NCI-H1417 treated with DMSO at 0.1 percent for 48 hours (cell line): ENCODE measurements around the gene STARD6.
"Not testable (repeated sequence)": the region's sequence is repeated elsewhere in the genome, so short reads cannot be mapped to it uniquely, and the experiment has no call there.

Experiments used
- DNase-seq: peaks from one replicate; lab custom pipeline; 2025; lab: John Stamatoyannopoulos, UW

The STARD6 gene

DNA sequence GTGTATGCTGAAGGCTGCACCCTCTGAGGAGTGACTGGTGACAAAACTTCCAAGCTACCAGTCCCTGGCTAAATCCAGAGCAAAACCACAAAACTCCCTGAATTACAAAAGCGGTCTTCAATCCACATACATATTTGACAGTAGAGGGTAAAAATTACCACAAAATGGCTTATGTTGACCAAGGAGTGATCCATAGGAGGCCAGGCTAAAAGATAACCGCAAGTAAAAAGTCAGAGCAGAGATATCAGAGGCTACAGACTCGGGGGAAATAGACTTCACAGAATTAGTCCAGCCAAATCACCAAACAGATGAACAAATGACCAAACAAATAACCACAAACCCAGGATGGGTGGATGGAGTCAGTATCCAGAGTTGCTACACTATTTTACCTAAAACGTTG is 19.4 kb downstream of the STARD6 start:
- DNase-seq: no peak

DNA sequence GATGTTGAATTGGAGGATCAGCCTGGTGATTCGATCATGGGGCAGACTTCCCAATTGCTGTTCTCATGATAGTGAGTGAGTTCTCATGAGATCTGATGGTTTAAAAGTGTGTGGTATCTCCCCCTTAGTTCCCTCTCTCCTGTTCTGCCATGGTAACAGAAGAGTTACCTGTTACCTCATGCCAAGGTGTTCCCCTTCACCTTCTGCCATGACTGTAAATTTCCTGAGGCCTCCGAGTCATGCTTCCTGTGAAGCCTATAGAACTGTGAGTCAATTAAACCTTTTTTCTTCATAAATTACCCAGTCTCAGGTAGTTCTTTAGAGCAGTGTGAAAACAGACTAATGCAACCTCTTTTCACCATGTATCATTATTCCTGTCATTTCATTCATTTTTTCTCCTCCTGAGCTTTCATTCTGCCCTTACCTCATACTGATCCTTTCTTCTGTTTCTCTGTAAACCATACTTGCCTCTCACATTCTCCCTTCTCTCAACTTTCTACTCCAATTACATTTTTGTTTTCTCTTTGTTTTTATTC is 22.0 kb downstream of the STARD6 start:
- DNase-seq: no peak

DNA sequence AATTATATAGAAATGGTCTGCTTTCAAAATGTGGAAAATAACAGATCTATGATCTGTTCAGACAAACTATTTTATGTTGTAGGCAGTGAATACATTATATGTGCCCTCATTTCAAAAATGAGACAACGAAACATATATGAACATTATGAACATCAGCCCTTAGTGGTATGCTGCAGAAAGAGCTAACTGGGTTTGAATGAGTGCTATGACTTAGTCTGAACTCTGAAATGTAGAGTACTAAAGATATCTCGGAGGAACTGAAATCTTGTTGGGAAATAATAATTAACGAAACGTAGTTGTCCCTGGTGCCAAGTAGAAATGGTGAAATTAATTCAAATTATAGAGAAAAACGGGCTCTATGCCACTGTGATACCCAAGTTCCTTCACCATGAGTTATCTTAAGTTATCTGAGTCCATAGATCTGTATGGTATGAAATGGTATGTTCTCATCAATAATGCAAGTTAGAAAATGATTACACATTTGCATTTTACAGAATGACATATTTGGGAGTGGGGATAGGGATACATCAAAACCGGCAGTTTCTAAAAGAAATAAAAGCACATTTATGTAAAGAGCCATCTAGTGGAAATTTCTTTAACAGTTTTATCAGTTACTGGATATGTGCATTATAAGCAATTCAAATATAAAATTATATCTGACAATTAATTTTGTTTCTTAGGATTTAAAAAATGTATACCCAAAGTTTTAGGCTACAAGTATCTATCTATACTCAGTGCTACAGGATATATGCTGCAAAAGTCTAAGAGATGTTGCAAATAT is 26.7 kb downstream of the STARD6 start:
- no peak for DNase-seq

DNA sequence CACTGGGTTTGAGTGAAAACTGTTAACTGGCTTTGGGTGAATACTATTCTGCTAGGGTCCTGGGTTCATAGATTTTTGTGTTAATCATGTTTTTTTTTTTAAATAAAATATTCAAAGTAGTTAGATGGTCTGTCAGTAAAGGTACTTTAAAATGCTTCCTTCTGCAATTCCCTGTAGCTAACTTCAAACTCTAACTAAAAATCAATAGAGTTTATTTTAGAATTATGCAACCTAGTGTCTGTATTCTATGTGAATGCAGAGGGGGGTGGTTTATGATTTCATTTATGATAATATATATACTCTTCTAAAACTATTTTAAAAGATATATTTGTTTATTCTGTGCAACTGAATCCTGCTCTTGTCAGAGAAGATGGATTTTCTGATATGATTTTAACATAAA is 27.9 kb downstream of the STARD6 start:
- no peak for DNase-seq

DNA sequence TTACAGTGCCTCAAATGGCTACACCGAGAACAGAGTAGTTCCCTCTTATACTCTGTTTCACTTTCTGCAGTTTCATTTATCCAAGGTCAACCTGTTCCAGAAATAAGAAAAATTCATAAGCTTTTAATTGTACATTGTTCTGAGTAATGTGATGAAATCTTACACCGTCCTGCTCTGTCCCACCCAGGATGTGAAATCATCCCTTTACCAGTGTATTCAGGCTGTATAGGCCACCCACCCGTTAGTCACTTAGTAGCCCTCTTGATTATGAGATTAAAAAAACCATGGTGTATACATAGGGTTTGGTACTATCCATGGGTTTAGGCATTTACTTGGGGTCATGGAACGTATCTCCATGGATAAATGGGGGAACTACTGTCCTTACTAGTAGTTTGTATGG is 29.8 kb downstream of the STARD6 start:
- DNase-seq: no peak

DNA sequence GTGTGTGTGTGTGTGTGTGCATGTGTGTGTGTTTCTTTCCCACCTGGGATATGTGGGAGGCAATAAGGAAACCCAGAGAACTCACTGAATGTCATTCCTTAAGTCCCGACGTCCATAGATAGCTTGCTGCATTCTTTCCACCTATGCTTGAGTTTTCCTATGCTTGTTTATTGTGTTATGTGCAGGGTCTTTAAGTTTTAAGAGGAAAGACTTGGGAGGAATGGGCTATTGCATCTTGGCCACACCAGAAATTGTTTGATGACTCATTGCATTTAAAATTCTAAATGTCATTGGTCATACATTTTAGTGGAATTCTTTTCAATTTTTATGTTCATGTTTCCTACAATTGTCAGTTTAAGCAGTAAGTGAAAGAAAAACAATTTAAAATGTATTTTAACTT is 33.7 kb downstream of the STARD6 start:
- no peak for DNase-seq

DNA sequence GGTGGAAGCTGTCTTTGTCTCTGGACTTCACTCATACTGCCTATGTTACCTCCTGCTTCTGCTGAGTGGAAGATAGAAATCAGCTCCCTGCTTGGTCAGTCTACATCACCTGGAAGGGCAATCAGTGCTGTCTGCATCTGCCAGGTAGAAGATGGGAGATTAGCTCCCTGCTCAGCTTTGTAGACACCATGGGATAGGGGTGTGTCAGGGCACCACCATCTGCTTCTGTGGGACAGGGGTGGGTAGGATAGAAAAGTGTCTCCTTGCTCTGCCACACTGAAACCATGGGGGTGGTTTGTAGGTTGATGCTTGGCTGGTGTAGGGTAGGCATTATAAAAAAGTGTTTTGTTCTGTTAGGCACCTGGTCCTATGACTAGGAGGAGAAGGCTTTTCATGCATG is 34.1 kb downstream of the STARD6 start:
- no peak for DNase-seq

DNA sequence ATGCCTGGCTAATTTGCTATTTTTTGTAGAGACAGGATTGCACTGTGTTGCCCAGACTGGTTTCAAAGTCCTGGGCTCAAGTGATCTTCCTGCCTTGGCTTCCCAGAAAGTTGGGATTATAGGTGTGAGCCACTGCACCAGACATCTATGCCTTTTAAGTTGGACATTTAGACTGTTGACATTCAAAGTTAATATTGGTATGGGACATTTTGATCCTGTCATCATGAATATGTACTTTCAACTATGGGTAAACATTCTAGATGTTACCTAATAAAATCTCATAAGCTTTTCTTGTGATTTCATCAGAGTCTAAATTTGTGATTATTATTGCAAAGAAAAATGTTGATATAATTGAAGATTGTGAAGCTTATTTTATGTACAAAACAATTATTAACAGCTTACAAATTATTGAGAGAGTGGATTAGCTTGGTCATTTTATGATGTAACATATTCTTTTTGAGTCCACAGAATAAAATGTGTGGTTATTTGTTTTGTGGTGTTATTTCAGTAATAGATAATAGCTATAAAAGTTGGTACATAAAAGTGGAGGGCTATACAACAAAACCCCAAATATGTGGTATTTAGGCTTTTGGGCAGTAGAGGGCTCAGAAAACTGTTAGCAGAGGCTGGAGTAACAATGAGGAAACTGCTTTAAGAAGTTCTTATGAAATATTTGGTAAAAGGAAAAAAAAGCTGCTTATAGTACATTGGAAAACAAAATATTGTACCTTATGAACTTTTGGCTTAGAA is 41.4 kb downstream of the STARD6 start:
- DNase-seq: no peak

DNA sequence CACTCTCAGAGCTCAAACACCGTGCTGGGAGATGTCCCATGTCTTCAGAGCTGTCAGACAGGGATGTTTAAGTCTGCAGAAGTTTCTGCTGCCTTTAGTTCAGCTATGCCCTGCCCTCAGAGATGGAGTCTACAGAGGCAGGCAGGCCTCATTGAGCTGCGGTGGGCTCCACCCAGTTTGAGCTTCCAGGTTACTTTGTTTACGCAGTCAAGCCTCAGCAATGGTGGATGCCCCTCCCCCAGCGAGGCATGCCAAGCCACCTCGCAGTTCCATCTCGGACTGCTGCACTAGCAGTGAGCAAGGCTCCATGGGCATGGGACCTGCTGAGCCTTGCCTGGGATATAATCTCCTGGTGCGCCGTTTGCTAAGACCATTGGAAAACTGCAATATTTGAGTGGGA is 48.1 kb downstream of the STARD6 start:
- DNase-seq: not testable (repeated sequence)

DNA sequence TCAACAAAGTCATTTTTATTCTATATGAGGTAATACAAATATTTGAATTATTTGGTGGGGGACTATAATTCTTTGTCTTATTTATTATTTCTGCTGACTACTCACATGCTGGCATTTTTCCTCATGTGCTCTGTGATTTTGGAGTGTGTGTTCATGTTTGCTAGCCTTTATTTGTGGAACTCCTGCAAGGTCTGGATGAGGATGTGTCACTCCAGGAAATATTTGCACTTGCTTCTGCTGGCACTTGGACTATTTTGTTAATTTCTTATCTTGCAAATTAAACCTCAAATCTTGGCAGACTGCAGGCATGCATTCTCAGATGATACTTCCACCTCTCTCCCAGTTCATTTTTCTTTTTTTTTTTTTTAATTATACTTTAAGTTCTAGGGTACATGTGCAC is 54.2 kb downstream of the STARD6 start:
- DNase-seq: no peak

DNA sequence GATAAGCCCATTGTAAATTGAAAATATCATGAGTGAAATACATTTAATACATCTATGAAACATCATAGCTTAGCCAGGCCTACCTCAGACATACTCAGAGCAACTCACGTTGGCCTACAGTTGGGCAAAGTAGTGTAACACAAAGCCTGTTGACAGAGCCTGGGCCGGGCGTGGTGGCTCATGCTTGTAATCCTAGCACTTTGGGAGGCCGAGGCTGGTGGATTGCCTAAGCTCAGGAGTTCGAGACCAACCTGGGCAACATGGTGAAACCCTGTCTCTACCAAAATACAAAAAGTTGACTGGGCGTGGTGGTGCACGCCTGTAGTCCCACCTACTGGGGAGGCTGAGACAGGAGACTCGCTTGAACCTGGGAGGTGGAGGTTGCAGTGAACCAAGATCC is 58.7 kb downstream of the STARD6 start:
- DNase-seq: not testable (repeated sequence)

DNA sequence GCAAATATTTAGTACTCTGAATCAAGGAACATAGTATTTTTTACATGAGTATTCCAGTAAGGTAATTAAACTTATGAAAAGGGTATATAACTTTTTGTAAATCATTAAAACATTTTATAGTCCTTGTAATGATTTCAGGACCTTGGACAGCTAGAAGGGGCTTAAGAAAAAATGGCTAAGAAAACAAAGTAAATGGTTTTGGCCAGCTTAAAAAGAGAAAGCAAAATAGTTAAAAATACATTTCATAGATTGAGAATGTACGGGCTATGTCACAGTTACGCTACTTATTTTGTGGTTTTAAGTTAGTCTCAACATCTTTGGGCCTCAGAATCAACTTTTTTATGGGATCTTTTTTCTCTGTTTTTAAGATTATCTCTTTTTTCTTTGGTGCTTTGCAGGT is 61.6 kb downstream of the STARD6 start:
- no peak for DNase-seq

DNA sequence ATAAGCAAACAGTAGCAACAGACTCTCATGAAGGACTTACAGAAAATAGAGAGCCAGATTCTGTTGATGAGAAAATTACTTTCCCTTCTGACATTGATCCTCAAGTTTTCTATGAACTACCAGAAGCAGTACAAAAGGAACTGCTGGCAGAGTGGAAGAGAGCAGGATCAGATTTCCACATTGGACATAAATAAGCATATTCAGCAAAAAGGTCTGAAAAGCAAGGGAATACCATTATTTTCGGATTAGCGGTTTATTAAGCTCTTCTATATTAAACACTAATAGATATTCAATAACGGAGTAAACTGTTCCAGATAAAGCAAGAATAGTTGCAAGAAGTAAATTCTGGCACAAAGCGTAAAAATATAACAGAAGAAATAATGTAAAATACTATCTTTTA is 63.4 kb downstream of the STARD6 start:
- DNase-seq: no peak

DNA sequence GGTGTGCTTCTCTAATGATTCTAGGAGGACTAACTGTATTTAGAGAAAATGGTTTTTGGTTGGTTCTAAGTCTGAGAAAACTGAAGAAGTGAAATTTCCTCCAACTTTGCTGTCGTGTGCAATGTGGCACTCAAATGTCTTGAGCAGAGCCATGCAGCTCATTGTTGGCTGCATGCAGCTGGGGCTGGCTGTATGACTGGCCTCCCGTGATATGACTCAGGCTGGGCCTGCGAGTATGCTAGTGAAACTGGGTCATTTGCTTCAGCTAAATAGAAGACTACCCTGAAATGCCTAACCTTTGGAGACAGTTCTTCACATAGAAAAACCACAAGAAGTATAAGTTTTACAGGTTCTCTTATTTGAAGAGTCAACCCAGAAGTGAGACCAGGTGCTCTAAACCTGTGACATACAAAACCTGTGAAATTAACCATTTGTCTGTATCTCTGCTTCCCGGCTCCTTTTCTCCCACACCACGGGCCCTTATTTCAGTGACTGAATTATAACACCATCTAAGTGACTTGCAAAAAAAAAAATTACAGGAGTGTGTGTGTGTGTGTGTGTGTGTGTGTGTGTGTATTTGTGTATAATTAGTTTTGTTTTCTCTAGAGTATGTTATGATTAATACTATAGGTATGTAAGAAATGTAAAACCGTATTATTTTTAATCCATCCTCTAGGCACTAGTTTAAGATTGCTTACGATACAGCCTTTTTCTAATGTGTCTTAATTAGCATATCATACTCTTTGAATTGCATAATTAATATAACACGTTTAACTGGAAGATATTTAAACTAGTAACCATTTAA is 72.5 kb downstream of the STARD6 start:
- no peak for DNase-seq

DNA sequence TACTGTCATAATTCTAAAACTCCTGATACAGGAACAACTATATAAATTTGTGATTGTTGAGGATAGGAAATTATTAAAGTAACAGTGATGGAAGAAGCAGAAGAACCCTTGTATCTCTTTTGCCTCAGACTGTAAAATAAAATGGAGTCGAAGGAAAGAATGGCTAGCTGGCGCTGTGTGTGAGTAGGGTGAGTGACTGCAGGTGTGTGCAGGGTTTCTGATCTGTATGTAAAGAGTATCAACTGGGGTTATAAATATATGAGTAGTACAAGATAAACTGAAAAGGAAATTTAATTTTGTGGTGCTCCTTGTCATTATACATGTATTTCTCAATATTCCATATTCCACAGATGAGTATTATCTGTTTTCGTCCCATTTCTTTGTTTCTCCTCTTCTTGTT is 73.1 kb downstream of the STARD6 start:
- no peak for DNase-seq

DNA sequence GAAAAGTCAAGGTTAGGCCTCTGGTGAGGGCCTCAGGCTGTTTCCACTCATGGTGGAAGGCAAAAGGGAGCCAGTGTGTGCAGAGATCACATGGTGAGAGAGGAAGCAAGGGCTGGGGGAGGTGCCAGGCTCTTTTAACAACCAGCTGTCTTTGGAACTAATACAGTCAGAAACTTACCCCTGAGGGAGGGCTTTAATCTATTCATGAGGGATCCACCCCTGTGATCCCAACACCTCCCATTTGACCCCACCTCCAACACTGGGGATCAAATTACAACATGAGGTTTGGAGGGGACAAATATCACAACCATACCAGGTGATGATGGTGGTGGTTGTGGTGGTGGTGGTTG is 77.5 kb downstream of the STARD6 start:
- no peak for DNase-seq

DNA sequence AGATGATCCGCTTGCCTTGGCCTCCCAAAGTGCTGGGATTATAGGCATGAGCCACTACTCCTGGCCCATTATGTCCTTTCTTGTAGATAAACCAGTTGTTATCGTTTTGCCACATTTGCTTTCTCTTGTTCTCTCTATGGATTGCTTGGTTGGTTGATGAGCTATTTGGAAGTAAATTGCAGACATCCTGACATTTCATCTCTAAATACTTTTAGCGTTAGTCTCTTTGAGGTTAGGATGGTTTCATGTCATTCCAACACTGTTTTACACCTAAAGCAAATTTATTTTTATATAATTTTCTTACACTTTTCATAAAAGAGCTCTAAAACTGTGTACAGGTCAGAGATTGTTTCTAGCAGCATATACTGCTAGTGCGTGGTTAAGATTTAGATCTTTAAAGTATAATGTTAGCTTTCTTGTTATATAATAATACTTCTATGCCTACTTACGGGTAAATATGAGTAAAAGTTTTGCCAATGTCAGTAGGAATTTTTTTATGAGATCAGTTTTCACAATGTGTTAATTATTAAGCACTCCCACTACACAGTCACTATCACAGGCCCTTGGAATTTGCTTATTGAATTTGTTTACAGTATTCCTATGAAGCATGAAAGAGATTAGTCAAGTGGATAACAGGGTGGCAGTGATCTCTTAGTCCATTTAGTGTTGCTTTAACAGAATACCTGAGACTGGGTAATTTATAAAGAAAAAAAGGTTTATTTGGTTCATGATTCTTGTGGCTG is 78.0 kb downstream of the STARD6 start:
- no peak for DNase-seq

DNA sequence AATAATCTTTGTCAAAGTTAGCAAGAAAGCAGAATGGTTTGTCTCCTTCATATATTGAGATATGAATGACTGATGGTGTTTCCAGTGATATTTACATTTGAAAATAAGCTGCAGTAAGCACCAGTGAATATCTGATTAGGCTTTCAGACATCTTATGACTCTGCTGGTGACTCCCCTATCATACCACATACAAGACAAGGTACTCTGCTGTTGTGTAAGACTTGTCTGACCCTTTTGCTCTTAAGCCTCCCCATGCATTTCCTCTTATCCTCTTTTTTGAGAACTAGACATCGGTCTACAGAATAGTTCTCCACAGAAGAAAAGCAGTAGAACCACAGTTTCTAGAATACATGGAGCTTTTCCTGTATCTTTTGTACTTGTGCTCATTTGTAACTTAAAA is 79.0 kb downstream of the STARD6 start:
- no peak for DNase-seq

DNA sequence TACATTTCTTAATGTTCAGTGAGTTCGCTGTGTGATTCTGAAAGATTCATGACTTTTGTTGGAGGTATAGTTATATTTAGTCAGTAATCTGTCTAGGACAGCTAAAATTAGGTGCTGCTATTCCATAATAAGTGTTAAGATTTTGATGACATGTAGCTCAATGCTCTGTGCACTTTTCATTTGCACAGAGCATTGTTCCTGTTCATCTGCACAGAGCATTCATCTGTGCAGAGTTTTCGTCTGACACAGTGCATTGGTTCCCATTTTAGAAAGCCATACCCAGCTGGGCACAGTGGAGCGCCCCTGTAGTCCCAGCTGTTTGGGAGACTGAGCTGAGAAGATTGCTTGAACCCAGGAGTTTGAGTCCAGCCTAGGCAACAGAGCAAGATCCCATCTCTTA is 79.8 kb downstream of the STARD6 start:
- no peak for DNase-seq
